GM21717 (cell line): ENCODE results near the gene OR4D6.
"Not testable (repeated sequence)": the region's sequence is repeated elsewhere in the genome, so short reads cannot be mapped to it uniquely, and the experiment has no call there.

Experiments
- ATAC-seq: cut with Tn5 transposase; IDR thresholded peaks from one replicate; pipeline ENCODE4 v1.9.1; 2021; ENCODE audit warnings: mild to moderate bottlenecking, moderate library complexity; ENCODE audit not compliant: unreplicated experiment

OR4D6 gene

GRCh38 chr11:59456661-59457060 is at the start of gene OR4D6:
Gene OR4D6, plus strand, starts transcription at chr11:59456961. Its CDS starts 0 bp downstream, at chr11:59456961.
- no peak for ATAC-seq

GRCh38 chr11:59413646-59414045 is 43.1 kb upstream of the OR4D6 start:
- no peak for ATAC-seq

DNA sequence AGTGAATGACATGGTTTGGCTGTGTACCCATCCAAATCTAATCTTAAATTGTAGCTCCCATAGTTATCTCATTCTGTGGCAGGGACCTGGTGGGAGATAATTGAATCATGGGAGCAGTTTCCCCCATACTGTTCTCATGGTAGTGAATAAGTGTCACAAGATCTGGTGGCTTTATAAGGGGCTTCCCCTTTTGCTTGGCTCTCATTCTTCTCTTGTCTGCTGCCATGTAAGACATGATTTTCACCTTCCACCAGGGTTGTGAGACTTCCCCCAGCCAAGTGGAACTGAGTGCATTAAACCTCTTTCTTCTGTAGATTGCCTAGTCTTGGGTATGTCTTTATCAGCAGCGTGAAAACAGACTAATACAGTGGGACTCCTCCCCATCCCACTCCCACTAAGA is 41.6 kb upstream of the OR4D6 start:
- ATAC-seq, result no peak

DNA sequence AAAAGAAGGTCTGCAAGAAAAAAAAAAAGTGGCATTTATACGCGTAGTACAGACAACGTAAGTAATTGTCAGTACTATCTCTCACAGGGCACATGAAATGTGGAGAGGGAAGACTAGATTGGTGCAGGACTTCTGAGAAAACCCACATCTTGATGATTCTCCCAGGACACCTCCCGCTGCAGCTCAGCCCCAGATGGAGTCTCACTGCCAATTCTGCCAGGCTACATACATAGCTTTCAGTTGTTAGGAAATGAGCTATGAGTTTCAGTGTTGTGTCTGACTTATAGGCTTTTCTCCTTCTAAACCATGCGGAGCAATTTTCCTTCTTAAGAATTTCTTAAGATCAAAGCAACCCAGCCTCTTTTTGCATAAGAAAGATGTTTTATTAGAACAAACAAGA is 40.1 kb upstream of the OR4D6 start:
- ATAC-seq, result no peak

- ATAC-seq, result no peak
Observed at GRCh38 chr11:59417023-59417422, 39.7 kb upstream of the OR4D6 start.

- ATAC-seq, result no peak
Observed at GRCh38 chr11:59418156-59418555, 38.6 kb upstream of the OR4D6 start.

- ATAC-seq, result no peak
Observed at GRCh38 chr11:59423835-59424234, 32.9 kb upstream of the OR4D6 start.

DNA sequence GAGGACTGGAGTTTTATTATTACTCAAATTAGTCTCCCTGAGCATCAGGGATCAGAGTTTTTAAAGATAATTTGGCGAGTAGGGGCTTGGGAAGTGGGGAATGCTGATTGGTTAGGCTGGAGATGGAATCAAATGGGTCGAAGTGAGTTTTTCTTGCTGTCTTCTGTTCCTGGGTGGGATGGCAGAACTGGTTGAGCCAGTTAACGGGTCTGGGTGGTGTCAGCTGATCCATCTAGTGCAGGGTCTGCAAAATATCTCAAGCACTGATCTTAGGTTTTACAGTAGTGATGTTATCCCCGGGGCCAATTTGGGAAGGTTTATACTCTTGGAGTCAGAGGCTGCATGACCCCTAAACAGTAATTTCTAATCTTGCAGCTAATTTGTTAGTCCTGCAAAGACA is 31.6 kb upstream of the OR4D6 start:
- no peak for ATAC-seq

DNA sequence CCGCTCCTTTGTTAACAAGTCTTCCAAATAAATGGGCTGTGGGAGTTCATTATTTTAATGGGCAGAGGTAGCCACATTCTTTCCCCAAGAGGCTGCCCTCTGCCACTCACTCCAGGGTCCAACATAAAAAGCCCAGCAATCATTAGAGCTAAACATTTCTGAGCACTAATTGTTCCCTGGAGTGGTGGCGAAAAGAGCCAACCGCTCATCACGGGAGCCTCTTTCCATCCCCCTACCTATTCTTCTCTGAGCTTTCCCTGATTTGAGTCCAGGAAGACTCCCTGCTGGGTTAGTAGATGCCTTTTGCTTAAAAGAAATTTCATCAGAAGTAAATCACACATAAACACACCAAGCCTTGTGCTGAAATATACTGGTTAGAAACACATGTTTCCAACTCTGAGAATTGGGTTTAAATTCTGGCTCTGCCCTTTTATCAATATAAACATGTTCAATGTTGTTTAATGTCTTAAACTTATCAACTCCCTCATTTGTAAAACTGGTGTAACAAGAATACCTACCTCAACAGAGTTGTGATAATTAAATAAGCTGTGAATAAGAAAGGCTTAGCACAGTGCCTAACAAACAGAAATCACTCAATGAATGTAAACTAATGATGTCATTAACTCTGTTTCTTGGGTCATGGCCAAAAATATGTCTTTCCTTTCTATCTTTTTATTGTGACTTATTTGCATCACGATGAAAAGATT is 30.2 kb upstream of the OR4D6 start, which contains the start of gene OR5A2:
OR5A2 (minus strand) TSS at position 53 of the 707 bp plus-strand sequence. CDS start 3,460 bp downstream, outside the sequence.
- no peak for ATAC-seq

DNA sequence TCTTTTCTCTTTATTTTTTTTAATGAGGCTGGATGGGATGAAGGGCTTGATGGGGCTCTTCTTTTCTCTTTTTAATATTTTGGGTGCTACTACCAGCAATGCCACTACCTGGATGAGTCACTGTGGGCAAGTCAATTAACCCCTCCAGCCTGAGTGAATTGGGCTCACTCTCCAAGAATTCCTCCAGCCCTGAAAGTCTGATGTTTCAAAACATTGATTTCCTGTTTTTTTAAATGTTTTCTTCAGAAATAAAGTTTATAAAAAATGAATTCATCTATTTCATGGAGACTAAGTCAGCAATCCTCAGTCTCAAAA is 29.7 kb upstream of the OR4D6 start:
- ATAC-seq, result no peak

GRCh38 chr11:59429924-59430516 is 26.7 kb upstream of the OR4D6 start:
- ATAC-seq, result no peak

DNA sequence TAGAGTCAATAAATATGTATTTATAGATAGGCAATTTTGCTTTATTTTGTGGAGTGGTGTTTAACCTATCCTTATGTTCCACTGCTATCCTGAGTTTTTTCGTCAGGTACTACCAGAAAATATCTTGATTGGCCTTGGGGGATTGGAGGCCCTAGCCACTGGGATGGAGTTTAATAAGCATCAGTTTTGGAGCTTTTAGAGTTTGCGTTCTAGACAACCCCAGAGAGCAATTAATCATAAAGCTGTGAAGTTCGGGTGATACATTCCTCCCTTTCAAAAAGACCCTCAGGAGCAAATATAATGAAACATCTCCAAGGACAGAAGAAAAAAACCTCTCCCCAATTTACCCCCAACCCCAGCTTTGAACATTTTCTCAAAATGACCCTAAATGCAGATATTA is 20.6 kb upstream of the OR4D6 start, which contains the start of gene OR5A1:
OR5A1 (plus strand) TSS at position 301 of the 400 bp plus-strand sequence. CDS start 6,700 bp downstream, outside the sequence.
- no peak for ATAC-seq

- ATAC-seq, result no peak
Observed at GRCh38 chr11:59437770-59438169, 19.0 kb upstream of the OR4D6 start.

DNA sequence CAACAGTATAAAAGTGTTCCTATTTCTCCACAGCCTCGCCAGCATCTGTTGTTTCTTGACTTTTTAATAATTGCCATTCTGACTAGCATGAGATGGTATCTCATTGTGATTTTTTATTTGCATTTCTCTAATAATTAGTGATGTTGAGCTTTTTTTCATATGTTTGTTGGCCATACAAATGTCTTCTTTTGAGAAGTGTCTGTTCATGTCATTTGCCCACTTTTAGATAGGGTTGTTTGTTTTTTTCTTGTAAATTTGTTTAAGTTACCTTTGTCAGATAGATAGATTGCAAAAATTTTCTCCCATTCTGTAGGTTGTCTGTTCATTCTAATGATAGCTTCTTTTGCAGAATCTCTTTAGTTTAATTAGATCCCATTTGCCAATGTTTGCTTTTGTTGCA is 11.1 kb upstream of the OR4D6 start:
- not testable (repeated sequence) for ATAC-seq

GRCh38 chr11:59448484-59448883 is 8.3 kb upstream of the OR4D6 start:
- ATAC-seq, result no peak

- ATAC-seq, result no peak
Observed at GRCh38 chr11:59459916-59460315, 3.2 kb downstream of the OR4D6 start.

DNA sequence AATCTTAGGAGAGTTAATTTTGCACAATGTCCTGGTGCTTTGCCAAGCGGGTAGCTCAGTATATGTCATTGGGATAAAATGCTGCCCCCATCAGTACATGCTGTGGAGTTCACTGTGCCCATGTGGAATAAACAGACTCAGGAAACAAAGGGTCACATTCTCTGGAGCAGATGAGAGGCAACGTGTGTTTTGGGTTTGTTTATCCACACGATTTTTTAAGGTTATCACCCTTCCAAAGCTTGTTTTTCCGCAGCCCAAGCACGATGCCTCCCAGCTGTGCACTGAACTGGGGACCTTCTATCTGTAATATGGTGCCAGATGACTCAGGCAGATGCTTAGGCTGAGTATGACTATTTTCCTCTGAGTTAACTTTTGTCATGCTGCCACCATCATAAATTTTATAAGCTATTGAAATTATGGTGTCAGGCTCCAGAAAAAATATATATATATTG is 6.5 kb downstream of the OR4D6 start:
- ATAC-seq, result no peak

DNA sequence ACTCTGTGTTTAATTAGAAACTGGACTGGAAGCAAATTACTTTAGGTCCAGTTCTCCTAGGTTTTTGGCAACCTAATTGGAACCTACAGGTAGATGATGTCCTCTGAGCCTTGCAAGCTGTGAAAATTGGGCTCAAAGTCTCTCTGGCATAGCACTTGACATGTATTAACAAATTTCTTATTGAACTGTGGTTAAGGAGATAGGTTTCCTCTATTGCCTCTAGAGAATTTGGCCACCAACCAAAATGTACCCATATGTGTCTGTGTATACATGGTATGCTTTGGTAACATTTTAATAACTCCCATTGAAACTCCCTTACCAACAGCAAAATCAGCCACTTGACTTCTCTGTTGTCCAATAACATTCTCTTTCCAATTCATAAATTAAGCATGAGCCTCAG is 16.3 kb downstream of the OR4D6 start, which contains the start of gene OR4D10:
OR4D10 (plus strand) TSS at position 301 of the 400 bp plus-strand sequence. CDS start 4,115 bp downstream, outside the sequence.
- no peak for ATAC-seq

GRCh38 chr11:59475176-59475575 is 18.4 kb downstream of the OR4D6 start:
- no peak for ATAC-seq

- ATAC-seq, result no peak
Observed at GRCh38 chr11:59479906-59480305, 23.1 kb downstream of the OR4D6 start.

- no peak for ATAC-seq
Observed at GRCh38 chr11:59480359-59480758, 23.6 kb downstream of the OR4D6 start.

GRCh38 chr11:59501931-59502330 is 45.2 kb downstream of the OR4D6 start:
- ATAC-seq, result no peak
